Stimulated activated CD4-positive, alpha-beta T cell treated with anti-CD3 and anti-CD28 coated beads, Interleukin-4, amount 100 ng/mL, for 48 hours (primary cell): ENCODE measurements around the gene RAB7B.
A peak's percentile ranks its signal among the peaks of the same experiment; 100 is the strongest.

Source experiments
- DNase-seq, 2 donors: peaks; one replicate each; pipeline ENCODE4 v3.0.0-alpha.2; 2020; ENCODE audit warnings: low read depth in 2 of 2

Gene RAB7B

GRCh38 chr1:206022766-206023165, 19.6 kb upstream of the RAB7B start:
- DNase-seq: no peak

GRCh38 chr1:206021626-206022365, 18.6 kb upstream of the RAB7B start:
- no peak for DNase-seq

- DNase-seq: no peak
Observed at GRCh38 chr1:206021008-206021625, 17.9 kb upstream of the RAB7B start.

DNA sequence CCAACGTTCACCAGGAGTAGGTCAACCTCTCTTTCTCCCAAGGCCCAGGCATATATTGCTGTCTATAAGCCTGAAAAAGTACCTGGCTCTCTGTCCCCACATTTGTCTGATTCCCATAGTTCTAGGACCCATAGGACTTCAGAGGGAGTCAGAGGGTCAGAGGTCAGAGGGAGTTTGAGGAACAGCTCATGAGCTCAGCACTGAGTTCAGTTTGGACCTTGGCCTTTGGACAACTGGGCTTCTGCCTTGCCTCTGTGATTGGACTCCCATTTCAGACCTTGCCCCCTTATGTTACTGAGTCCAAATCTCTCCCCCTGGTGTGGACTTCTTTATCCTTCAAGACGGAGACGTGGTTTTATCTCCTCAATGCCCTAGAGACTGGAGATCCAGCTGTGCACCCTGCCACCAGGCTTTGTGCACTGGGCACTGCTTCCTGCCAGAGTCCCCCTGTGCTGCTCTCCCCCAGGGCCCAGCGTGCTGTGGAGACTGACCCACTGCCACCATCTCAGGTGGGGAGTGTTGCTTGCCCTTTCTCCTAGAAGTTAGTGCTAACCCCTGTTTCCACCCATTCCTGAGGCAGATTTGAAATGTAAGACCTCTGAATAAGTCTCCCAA, 17.3 kb upstream of the RAB7B start:
- DNase-seq: no peak

GRCh38 chr1:206015071-206015470, 11.9 kb upstream of the RAB7B start:
- DNase-seq: no peak

DNA sequence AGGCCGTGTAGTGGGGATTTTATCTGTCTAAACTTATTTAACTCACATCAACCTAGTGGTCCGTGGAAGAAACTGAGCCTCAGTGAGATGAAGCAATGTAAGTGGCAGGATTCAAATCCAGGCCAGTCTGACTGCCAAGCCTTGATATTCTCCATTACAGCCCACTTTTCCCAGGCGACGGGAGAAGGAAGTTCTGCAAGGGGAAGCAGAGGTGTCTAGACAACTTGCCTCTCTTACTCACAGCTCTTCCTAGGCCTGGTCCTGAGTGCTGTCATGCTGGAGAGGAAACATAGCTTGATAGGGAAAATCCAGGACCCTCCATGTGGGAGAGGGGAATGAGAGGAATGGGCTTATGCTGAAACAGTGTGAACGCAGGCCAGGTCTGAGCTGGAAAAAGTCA, 11.4 kb upstream of the RAB7B start:
- DNase-seq: no peak

DNA sequence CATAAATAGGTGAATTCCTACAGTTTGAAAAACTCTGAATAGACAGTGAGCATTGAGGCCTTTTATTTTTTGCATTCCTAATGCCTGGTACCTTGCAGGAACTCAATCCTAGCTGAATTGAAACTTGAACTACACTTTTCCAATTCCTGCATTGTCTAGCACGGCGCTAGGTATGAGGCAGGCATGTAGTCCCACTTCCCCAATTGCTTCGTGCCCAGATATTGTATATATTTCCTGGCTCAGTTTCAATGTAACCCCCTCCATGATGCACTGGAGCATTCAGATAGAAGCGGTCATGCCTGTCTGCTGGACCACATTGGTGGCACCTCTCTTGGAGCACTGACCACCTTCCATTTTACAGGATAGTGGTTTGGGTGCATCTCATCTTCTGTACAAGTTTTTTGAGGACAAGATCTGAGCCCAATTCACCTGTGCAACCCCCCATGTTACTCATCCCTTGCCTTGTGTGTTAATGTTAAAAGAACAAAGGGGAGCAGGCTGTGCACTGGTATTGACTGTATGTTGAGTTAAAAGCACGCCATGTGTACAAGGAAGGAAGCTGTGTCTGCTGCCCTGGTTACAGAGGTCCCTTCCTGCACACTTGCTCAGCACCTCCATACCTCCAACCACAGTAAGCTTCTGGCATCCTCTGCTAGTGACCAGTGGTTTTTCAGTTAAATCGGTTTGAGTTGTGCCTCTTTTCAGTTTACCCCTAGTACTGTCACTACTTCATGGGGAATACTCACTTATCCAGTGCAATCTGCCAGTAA, 10.0 kb upstream of the RAB7B start:
- DNase-seq: no peak

GRCh38 chr1:206012086-206012859, 9.1 kb upstream of the RAB7B start:
- DNase-seq: peak in 1 of 2 donors; percentile 21

DNA sequence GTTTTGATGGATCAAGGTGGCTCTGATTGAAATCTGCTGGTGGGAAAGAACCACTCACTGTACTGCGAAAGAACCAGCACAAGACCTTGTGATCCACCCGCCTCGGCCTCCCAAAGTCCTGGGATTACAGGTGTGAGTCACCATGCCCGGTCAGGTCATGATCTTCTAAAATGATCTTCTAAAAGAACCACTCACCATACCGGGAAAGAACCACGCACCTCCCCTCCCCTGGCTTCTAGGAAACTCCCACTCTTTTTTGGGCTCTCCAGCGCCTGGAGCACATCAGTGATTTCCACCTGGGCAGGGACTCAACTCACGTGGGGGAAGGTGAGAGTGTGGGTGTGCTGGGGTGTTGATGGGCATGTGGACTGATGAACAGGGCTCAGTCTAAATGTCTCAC, 7.9 kb upstream of the RAB7B start:
- DNase-seq: no peak

- DNase-seq: no peak
Observed at GRCh38 chr1:206010060-206010459, 6.9 kb upstream of the RAB7B start.

GRCh38 chr1:206006946-206007345, 3.8 kb upstream of the RAB7B start:
- DNase-seq: no peak

- DNase-seq: no peak
Observed at GRCh38 chr1:206005778-206006180, 2.6 kb upstream of the RAB7B start.

DNA sequence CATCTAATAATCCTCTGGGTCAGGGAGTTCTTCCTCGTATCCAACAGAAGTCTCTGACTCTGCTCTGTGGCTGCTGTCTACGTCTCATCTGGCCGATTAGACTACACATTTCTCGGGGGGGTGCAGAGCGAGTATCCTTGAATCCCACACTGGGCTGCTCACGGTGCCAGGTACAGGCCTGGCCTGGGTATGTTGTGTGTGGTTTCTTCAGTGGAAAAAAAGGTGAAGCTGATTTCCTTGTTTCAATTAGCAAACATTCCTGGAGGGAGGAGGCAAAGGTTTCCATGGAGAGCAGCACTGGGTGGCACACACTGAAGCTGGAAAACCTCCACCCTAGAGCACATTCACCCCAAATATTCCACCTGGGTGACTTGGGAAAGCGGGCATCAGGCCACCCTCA, 2.0 kb upstream of the RAB7B start:
- no peak for DNase-seq

DNA sequence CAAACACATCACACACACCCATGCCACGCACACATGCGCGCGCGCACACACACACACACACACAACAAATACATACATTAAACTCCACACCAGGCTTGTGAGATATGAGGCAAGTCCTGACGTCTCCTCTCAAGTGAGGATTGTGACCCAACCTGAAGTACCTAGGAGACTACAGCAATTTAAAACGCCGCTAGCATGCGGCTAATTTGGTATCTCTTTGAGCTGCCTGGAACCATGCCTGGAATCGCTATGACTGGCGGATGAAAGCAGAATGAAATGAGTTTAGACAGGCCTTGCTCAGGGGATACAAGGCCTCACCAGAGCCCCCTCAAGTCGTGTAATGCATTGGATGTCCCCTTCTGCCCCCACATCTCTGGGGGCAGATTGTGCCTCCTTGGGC, 1.6 kb upstream of the RAB7B start:
- DNase-seq: no peak

DNA sequence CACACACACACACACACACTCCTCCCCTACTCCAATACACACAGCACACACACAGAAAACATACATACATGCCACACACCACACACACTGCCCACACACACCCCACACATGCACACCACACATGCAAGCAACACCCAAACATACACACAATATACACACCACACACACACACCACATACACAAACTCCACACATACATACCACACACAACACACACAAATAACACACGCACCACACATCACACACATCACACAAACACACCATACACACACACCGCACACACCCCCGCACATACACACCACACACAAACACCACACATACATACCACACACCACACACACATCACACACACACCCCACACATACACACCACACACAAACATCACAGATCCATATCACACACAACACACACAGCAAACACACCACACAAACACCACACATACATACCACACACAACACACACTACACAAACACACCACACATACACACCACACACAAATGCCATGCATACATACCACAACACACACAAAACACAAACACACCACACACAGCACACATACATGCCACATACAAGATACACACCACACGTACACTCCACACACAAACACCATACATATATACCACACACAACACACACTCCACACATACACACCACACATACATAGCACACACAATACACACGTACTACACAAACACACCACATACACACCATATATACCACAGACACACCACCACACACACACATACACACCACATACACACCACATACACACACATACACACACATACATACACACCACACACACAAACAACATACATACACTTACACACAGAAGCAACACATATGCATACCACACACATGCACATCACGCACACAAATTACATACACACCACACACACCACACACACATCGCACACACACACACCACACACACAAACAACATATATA, 932 bp upstream of the RAB7B start:
- no peak for DNase-seq

DNA sequence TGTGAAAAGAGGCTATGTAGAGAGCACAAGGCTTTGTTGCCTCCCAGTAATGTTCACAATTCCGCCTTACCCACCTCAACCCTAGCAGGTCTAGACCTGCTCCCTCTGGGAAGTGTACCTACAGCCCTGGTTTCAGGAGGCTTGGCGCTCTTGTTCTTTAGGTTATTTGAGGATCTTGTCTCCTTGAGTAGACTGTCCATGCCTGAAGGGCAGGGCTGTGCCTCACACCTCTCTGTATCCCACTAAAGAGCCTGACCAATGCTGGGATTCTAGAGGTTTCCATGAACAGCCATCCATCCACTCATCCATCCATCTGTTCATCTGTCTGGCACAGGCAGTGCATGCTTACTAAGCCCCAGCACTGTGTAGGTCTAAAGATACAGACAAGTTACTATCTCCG, 1.0 kb downstream of the RAB7B start:
- no peak for DNase-seq

DNA sequence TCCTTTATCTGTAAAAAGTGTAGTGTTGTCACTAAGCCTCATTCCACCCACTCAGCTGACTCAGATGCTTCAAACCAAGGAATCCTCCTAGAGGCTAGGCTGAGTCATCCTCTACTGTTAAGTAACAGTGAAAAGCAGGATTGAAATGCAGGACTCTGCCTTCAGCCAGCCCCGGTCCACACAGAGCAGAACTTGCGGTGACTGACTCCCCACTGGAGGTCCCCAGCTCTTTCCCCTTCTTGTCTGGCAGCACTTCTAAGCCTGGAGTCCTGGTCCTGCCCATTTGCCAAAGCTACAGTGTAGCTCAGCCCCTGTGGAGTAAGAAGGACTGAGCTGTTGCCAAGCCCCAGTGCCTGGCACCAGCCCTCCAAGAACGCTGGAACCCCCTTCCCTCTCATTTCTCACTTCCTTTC, 1.7 kb downstream of the RAB7B start:
- DNase-seq: peak in 1 of 2 donors; percentile 42

DNA sequence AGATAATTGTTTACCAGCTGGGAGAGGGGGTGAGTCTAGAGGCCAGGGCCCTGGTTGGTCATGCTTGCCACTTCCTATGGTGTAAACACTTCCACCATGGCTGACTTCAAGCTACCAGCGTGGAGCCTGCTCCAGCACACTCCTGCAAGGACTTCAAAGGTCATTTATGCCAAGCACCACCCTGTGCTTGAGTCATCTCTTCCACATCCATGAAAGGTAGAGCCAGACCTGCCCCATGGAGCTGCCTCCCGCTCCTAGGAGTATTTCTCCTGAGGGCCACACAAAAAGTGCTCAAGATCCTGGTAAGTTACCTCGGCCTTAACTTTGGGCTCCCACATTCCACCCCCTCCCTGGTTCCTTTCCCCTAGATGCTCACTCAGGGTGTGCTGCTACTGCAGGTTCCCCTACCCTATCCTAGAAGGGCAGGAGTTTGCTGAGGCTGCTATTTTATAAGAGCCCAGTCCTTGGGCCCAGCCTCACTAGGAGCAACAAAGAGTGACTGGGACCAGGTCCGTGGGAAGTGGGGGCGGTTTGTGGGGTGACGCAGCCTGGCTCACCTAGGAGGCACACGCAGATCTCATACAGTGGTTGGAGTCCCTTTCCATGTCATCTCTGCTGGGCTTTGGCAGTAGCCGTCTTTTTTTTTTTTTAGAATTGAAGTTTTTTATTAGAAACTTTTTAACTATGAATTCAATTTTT, 2.4 kb downstream of the RAB7B start:
- DNase-seq: peak; percentile 33 to 44

GRCh38 chr1:205998457-205999241, 4.5 kb downstream of the RAB7B start:
- DNase-seq: no peak
